ENCODE measurements around the gene C11orf71.

C11orf71 gene

DNA sequence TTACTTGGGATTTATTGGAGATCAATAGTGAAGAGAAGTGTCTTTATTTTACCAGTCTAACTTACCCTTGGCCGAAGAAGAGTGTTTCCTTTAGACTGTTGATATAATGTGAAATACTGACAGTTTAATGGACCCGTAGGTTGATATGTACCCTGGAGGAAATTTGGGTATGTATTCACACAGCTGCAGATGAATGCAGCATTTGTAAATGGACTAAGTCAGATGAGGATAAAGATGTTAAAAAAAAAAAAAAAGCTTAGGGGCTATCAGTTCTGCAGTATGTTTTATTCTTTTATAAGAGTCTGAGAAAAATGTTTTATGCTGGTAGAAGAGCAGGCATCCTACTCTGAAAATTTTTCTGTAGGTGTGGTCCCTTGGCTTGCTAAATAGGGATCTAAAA is 41.6 kb upstream of the C11orf71 start:
- no peak for DNase-seq (ENCODE audit: extremely low read depth, low read depth)
- H3K4me3 ChIP-seq (replicated peaks; ENCODE audit: low read depth, low read length): no peak overlapping the region
- TF ChIP-seq CTCF (IDR thresholded peaks at IDR 0.05; ENCODE audit: low read depth, low read length, missing control alignments): no peak

- H3K4me3 ChIP-seq (replicated peaks; ENCODE audit: low read depth, low read length): peak overlapping the region; percentile 97
- DNase-seq (ENCODE audit: extremely low read depth, low read depth): no peak
- no peak for TF ChIP-seq CTCF (IDR thresholded peaks at IDR 0.05; ENCODE audit: low read depth, low read length, missing control alignments)
These were observed 40.9 kb upstream of the C11orf71 start for GRCh38 chr11:114440971-114441763.

DNA sequence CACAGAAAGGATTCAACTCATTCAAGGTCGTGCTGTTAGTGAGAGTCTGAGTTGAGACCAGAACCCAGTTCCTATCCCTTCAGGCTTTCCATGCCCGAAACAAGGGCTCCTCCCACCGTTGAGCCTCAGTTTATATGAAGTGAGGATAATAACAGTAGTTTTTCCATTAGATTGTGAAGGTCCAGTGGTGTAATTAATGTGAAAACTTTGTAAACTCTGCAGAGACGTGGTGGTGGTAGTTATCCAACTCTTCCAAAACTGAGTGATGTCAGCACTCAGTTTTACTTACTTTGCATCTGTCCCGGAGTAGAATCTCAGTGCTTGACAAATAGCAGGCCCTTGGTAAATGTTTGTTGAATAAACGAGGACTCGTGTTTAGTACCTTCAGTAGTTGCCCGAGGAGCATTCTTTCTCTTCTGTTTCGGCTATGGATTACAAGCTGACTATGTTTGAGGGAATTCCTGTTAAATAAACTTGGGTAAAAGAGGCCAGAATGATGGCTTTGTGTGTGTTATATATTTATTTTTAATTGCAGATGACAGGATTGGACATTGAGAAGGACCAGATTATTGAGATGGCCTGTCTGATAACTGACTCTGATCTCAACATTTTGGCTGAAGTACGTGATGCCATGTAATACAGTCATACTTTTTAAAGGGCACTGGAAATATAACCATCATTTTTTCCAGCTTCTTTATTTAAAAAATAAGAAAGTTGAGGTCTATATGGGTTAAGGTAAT is 40.0 kb upstream of the C11orf71 start:
- H3K4me3 ChIP-seq (replicated peaks; ENCODE audit: low read depth, low read length): peak overlapping the region; percentile 97
- TF ChIP-seq CTCF (IDR thresholded peaks at IDR 0.05; ENCODE audit: low read depth, low read length, missing control alignments): no peak
- no peak for DNase-seq (ENCODE audit: extremely low read depth, low read depth)

- H3K4me3 ChIP-seq (replicated peaks; ENCODE audit: low read depth, low read length): peak within 1 kb of the TSS; percentile 97
- peak; percentile 87 for DNase-seq (ENCODE audit: extremely low read depth, low read depth)
- TF ChIP-seq CTCF (IDR thresholded peaks at IDR 0.05; ENCODE audit: low read depth, low read length, missing control alignments): peak; percentile 37
These were observed 39.2 kb upstream of the C11orf71 start, which contains the start of gene REXO2 for GRCh38 chr11:114439229-114440120. REXO2 (plus strand) TSS chr11:114439467; CDS start chr11:114439529, 62 bp downstream.

DNA sequence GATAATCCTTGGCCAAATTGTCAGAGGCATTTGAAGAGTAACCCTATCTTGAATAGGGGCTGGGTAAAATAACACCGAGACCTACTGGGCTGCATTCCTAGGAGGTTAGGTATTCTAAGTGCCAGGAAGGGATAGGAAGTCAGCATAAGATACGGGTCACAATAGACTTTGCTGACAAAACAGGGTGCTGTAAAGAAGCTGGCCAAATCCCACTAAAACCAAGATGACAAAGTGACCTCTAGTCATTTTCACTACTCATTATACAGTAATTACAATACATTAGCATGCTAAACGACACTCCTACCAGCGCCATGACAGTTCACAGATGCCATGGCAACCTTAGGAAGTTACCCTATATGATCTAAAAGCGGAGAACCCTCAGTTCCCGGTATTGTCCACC is 38.0 kb upstream of the C11orf71 start:
- DNase-seq (ENCODE audit: extremely low read depth, low read depth): no peak
- no peak overlapping the region for H3K4me3 ChIP-seq (replicated peaks; ENCODE audit: low read depth, low read length)

More for the DNA sequence above, 38.0 kb upstream of the C11orf71 start:
- TF ChIP-seq CTCF (IDR thresholded peaks at IDR 0.05; ENCODE audit: low read depth, low read length, missing control alignments): no peak

All from HFF-Myc (cell line).